Suprapubic skin (tissue), 4 donors: ENCODE measurements around the gene RGPD5. TPM values are rescaled to one million over a fixed set of nuclear protein-coding genes. Genes with fewer than 3 reads are reported as not detected.
"Not testable (repeated sequence)": the region's sequence is repeated elsewhere in the genome, so short reads cannot be mapped to it uniquely, and the experiment has no call there.

ENCODE experiments used
- DNase-seq, 2 donors: peaks; one replicate each; pipeline ENCODE4 v3.0.0-alpha.2; 2019; ENCODE audit warnings: low spot score in 2 of 2
- H3K27ac ChIP-seq: fragments of 200-600 bp; sonication (generic); one replicate; pipeline ENCODE4 v1.5.1; 2019
- H3K27me3 ChIP-seq: fragments of 200-600 bp; sonication (generic); one replicate; pipeline ENCODE4 v1.5.1; 2019
- H3K36me3 ChIP-seq: fragments of 200-600 bp; sonication (generic); one replicate; pipeline ENCODE4 v1.5.1; 2019
- H3K4me1 ChIP-seq: fragments of 200-600 bp; sonication (generic); one replicate; pipeline ENCODE4 v1.5.1; 2019
- H3K4me3 ChIP-seq: fragments of 200-600 bp; sonication (generic); one replicate; pipeline ENCODE4 v1.5.1; 2019; ENCODE audit warnings: mild to moderate bottlenecking
- H3K9me3 ChIP-seq: fragments of 200-600 bp; sonication (generic); one replicate; pipeline ENCODE4 v1.5.1; 2019
- WGBS: methylation state at CpG from one replicate; pipeline ENCODE4 v1.1.5; 2018; 5-methylcytosine and 5-hydroxymethylcytosine counted together
- total RNA-seq, 4 donors: library from RNA; depleted of rRNA; stranded (reverse); fragments of >200 nt; gene quantifications; one replicate each; pipeline ENCODE4 v1.1.0, GENCODE V29; 2016

RGPD5 gene
- total RNA-seq, 4 donors from 2014 or later = 7.7 to 75.0 (median 25.0) TPM

DNA sequence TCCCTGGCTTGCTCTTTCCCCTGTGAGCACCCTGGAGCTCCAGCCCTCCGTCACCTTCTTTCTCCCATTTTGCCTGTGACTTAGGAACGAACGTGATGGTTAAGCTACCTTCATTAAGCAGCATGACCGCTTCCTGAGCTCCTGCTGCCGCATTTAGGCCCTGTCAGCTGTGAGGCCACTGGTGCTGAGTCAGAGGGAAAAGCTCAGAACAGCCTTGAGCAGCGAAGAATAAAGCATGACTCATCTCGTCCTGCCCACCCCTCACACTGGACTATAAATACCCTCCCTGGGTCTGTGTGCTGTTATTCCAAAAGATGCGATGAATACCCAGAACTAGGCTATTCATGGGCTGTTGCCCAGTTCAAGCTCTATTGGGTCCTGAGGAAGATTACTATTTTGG lies 111.7 kb downstream of the RGPD5 start:
- not testable (repeated sequence) for H3K9me3 ChIP-seq, H3K4me1 ChIP-seq, H3K36me3 ChIP-seq, H3K27ac ChIP-seq, DNase-seq, H3K4me3 ChIP-seq, H3K27me3 ChIP-seq
- no CpG with 5 or more reads among the region's 8 CpGs for WGBS

Other genes with a start within 250 kb of the RGPD5 start
- gene SEPTIN10, start 180.3 kb upstream of the RGPD5 start, total RNA-seq = 100 to 1,000 TPM in 3 of 4 donors, 10 to 100 TPM in 1; 92.7 to 152 (median 110) TPM
- gene SOWAHC, start 179.9 kb upstream of the RGPD5 start, total RNA-seq = 10 to 100 TPM; 42.8 to 59.7 (median 57.1) TPM
- gene LIMS3, start 104.4 kb downstream of the RGPD5 start, total RNA-seq = 1 to 10 TPM; 1.1 to 6.8 (median 1.7) TPM